H1 (cell line): ENCODE results near the gene CRYBG3. TPM values are rescaled to one million over a fixed set of nuclear protein-coding genes. Genes with fewer than 3 reads are reported as not detected.

Experiments used
- CTCF ChIA-PET: fragments of 300-600 bp; sonication (Branson Sonifier 250); formaldehyde crosslinking; loops from one replicate; lab custom pipeline; 2021; ENCODE audit not compliant: partially characterized antibody; lab: Charles Lee
- POLR2A ChIA-PET: fragments of 300-600 bp; sonication (Branson Sonifier 250); formaldehyde crosslinking; loops from one replicate; lab custom pipeline; 2021; ENCODE audit warnings: inconsistent platforms; ENCODE audit not compliant: partially characterized antibody; lab: Charles Lee
- DNase-seq, 2 experiments: peaks; one replicate each; pipeline versions ENCODE4 v3.0.0 to v3.0.0-alpha.2; 2010 to 2022; ENCODE audit warnings: low spot score in 2 of 2, low read depth in 1 of 2, mixed read lengths in 1 of 2
- FAIRE-seq: peaks from 2 replicates; lab custom pipeline; 2011; peaks lifted over from hg19 to GRCh38; lab: Jason Lieb, UNC
- H2AFZ ChIP-seq: 2 replicates; pipeline ENCODE4 v1.8.1; 2012; ENCODE audit warnings: low read length, inconsistent platforms
- H2AK5ac ChIP-seq: 2 replicates; pipeline ENCODE4 v1.6.1; 2013; ENCODE audit warnings: low read depth, low read length
- H2BK120ac ChIP-seq: replicated peaks from 2 replicates; pipeline ENCODE3; 2013; ENCODE audit warnings: low read depth, low read length, inconsistent platforms
- H2BK12ac ChIP-seq: 2 replicates; pipeline ENCODE4 v1.6.1; 2013; ENCODE audit warnings: low read depth, low read length
- H2BK15ac ChIP-seq: 2 replicates; pipeline ENCODE4 v1.6.1; 2013; ENCODE audit warnings: low read length
- H2BK20ac ChIP-seq: 2 replicates; pipeline ENCODE4 v1.6.1; 2013; ENCODE audit warnings: low read length
- H2BK5ac ChIP-seq: 2 replicates; pipeline ENCODE4 v1.6.1; 2013; ENCODE audit warnings: low read depth, low read length
- H3K14ac ChIP-seq: 2 replicates; pipeline ENCODE4 v1.6.1; 2013; ENCODE audit warnings: inconsistent platforms; ENCODE audit not compliant: insufficient read length
- H3K18ac ChIP-seq: 2 replicates; pipeline ENCODE4 v1.6.1; 2013; ENCODE audit warnings: low read length; ENCODE audit errors: extremely low read depth
- H3K23ac ChIP-seq: 2 replicates; pipeline ENCODE4 v1.6.1; 2013; ENCODE audit warnings: inconsistent platforms; ENCODE audit not compliant: insufficient read length
- H3K23me2 ChIP-seq: 2 replicates; pipeline ENCODE4 v1.6.1; 2013; ENCODE audit warnings: low read depth, low read length
- H3K27ac ChIP-seq: 2 replicates; pipeline ENCODE4 v1.6.1; 2011; ENCODE audit warnings: low read depth, low read length, inconsistent platforms
- H3K27me3 ChIP-seq, 4 experiments: replicated peaks in 1 of 4; 1 replicate in 1 of 4; 2 replicates in 3 of 4; pipeline versions ENCODE4 v1.6.1 to v1.8.1; 2011 to 2013; ENCODE audit warnings: low read length in 3 of 4, mild to moderate bottlenecking in 3 of 4, inconsistent platforms in 2 of 4, mixed read lengths in 2 of 4, moderate library complexity in 1 of 4; ENCODE audit not compliant: control insufficient read depth in 3 of 4, insufficient read depth in 3 of 4; ENCODE audit errors: extremely low read depth in 1 of 4
- H3K36me3 ChIP-seq, 4 experiments: 2 replicates each; pipeline versions ENCODE4 v1.6.1 to v1.8.1; 2011 to 2013; ENCODE audit warnings: mild to moderate bottlenecking in 4 of 4, low read length in 3 of 4, moderate library complexity in 2 of 4, control low read depth in 1 of 4, inconsistent platforms in 1 of 4; ENCODE audit not compliant: insufficient read depth in 4 of 4, control insufficient read depth in 2 of 4
- H3K4ac ChIP-seq: replicated peaks from 2 replicates; pipeline ENCODE3; 2013; ENCODE audit warnings: low read length, low read depth, mixed read lengths, inconsistent platforms; ENCODE audit not compliant: insufficient read length
- H3K4me1 ChIP-seq, 4 experiments: replicated peaks in 1 of 4; 1 replicate in 1 of 4; 2 replicates in 3 of 4; pipeline versions ENCODE4 v1.6.1 to v1.8.1; 2011 to 2013; ENCODE audit warnings: low read length in 3 of 4, inconsistent platforms in 2 of 4, mixed read lengths in 1 of 4; ENCODE audit not compliant: insufficient read depth in 4 of 4, control insufficient read depth in 3 of 4
- H3K4me2 ChIP-seq, 2 experiments: 2 replicates each; pipeline versions ENCODE4 v1.6.1 to v1.8.1; 2011 to 2013; ENCODE audit warnings: low read depth in 2 of 2, low read length in 2 of 2, control low read depth in 1 of 2, inconsistent platforms in 1 of 2, mild to moderate bottlenecking in 1 of 2; ENCODE audit not compliant: insufficient read depth in 1 of 2
- H3K4me3 ChIP-seq, 4 experiments: fragments of 200-600, 300-600 bp in 1 of 4; sonication (generic), shearing (Covaris generic), sonication (Bioruptor Twin) in 1 of 4; 2 replicates each; pipeline versions ENCODE4 v1.5.1 to v1.8.1; 2011 to 2016; ENCODE audit warnings: low read length in 4 of 4, low read depth in 3 of 4, control low read depth in 2 of 4, inconsistent platforms in 2 of 4, mild to moderate bottlenecking in 2 of 4, mixed read lengths in 1 of 4, moderate library complexity in 1 of 4; ENCODE audit not compliant: insufficient read depth in 2 of 4; ENCODE audit errors: extremely low read depth in 1 of 4
- H3K56ac ChIP-seq: replicated peaks from 2 replicates; pipeline ENCODE3; 2013; ENCODE audit warnings: low read depth, mild to moderate bottlenecking, mixed read lengths, low read length, inconsistent platforms; ENCODE audit not compliant: insufficient read length
- H3K79me1 ChIP-seq: 2 replicates; pipeline ENCODE4 v1.6.1; 2013; ENCODE audit warnings: low read depth, low read length, control low read depth
- H3K79me2 ChIP-seq, 2 experiments: 2 replicates each; pipeline versions ENCODE4 v1.6.1 to v1.8.1; 2012 to 2013; ENCODE audit warnings: low read length in 2 of 2, mild to moderate bottlenecking in 2 of 2, inconsistent platforms in 1 of 2; ENCODE audit not compliant: insufficient read depth in 2 of 2, control insufficient read depth in 1 of 2
- H3K9ac ChIP-seq, 4 experiments: replicated peaks in 1 of 4; 1 replicate in 1 of 4; 2 replicates in 3 of 4; pipeline versions ENCODE4 v1.6.1 to v1.8.1; 2011 to 2013; ENCODE audit warnings: low read depth in 3 of 4, low read length in 3 of 4, control low read depth in 2 of 4, mild to moderate bottlenecking in 2 of 4, moderate library complexity in 2 of 4, inconsistent platforms in 1 of 4; ENCODE audit errors: extremely low read depth in 1 of 4
- H3K9me3 ChIP-seq, 2 experiments: 2 replicates each; pipeline versions ENCODE4 v1.6.1 to v1.8.1; 2012 to 2013; ENCODE audit warnings: mild to moderate bottlenecking in 2 of 2, moderate library complexity in 2 of 2, control low read depth in 1 of 2, inconsistent platforms in 1 of 2, low read depth in 1 of 2, low read length in 1 of 2, mixed read lengths in 1 of 2; ENCODE audit not compliant: insufficient read depth in 2 of 2
- H4K20me1 ChIP-seq, 2 experiments: replicated peaks in 1 of 2; 2 replicates each; pipeline versions ENCODE3 to v1.8.1; 2011 to 2013; ENCODE audit warnings: inconsistent platforms in 2 of 2, low read length in 2 of 2, mild to moderate bottlenecking in 1 of 2; ENCODE audit not compliant: insufficient read depth in 2 of 2, control insufficient read depth in 1 of 2
- H4K5ac ChIP-seq: 2 replicates; pipeline ENCODE4 v1.6.1; 2013; ENCODE audit warnings: low read length, low read depth, mixed read lengths, inconsistent platforms; ENCODE audit not compliant: insufficient read length
- H4K8ac ChIP-seq: 2 replicates; pipeline ENCODE4 v1.8.0; 2013; ENCODE audit warnings: mild to moderate bottlenecking, moderate library complexity, low read length, inconsistent platforms; ENCODE audit not compliant: insufficient read depth; ENCODE audit errors: extremely low read depth
- H4K91ac ChIP-seq: replicated peaks from 2 replicates; pipeline ENCODE3; 2013; ENCODE audit warnings: low read length, mixed read lengths, inconsistent platforms; ENCODE audit not compliant: insufficient read length
- ASH2L ChIP-seq: fragments of 200-600, 300-600 bp; sonication (generic); IDR thresholded peaks from one replicate; pipeline ENCODE4 v1.7.1; 2017; ENCODE audit warnings: low read length
- E2F6 ChIP-seq: IDR thresholded peaks from 2 replicates; pipeline ENCODE4 v1.6.1; 2012; ENCODE audit warnings: inconsistent platforms
- EP300 ChIP-seq, 2 experiments: IDR thresholded peaks; 1 replicate in 1 of 2; 2 replicates in 1 of 2; pipeline ENCODE4 v1.6.1; 2011 to 2012; ENCODE audit warnings: low read depth in 2 of 2, low read length in 2 of 2, mild to moderate bottlenecking in 2 of 2, borderline replicate concordance in 1 of 2, inconsistent platforms in 1 of 2, moderate library complexity in 1 of 2
- HDAC2 ChIP-seq, 2 experiments: fragments of 300-600 bp in 1 of 2; sonication (generic) in 1 of 2; IDR thresholded peaks; 2 replicates each; pipeline ENCODE4 v1.6.1; 2011 to 2012; ENCODE audit warnings: low read depth in 2 of 2, low read length in 2 of 2, mild to moderate bottlenecking in 2 of 2, moderate library complexity in 2 of 2, borderline replicate concordance in 1 of 2, inconsistent platforms in 1 of 2
- KDM1A ChIP-seq: fragments of 200-600, 300-600 bp; sonication (generic); IDR thresholded peaks from 2 replicates; pipeline ENCODE4 v1.7.1; 2016; ENCODE audit warnings: mild to moderate bottlenecking, low read length, borderline replicate concordance
- KDM5A ChIP-seq: fragments of 200-600 bp; IDR thresholded peaks from 2 replicates; pipeline ENCODE4 v1.7.1; 2012; ENCODE audit warnings: mild to moderate bottlenecking, low read length, inconsistent platforms, mixed read lengths
- PHF8 ChIP-seq: fragments of 200-600 bp; sonication (generic); conservative IDR thresholded peaks from 2 replicates; pipeline ENCODE4 v1.7.1; 2012; ENCODE audit warnings: low read depth, mild to moderate bottlenecking, inconsistent platforms, low read length, moderate library complexity
- TAF7 ChIP-seq: optimal IDR thresholded peaks from 2 replicates; pipeline ENCODE3; 2011; ENCODE audit warnings: low read depth, mild to moderate bottlenecking, inconsistent platforms, low read length, moderate library complexity, borderline replicate concordance
- TCF12 ChIP-seq: IDR thresholded peaks from 2 replicates; pipeline ENCODE4 v1.6.1; 2011; ENCODE audit warnings: low read depth, mild to moderate bottlenecking, low read length
- YY1 ChIP-seq: IDR thresholded peaks from 2 replicates; pipeline ENCODE4 v1.6.1; 2011; ENCODE audit warnings: low read depth, mild to moderate bottlenecking, low read length
- WGBS, 2 experiments: shearing (Covaris generic) in 1 of 2; methylation state at CpG; one replicate each; pipeline versions ENCODE4 v1.1.6 to v1.1.7; 2013 to 2015; ENCODE audit warnings: low lambda C conversion rate in 2 of 2, mixed read lengths in 2 of 2, inconsistent platforms in 1 of 2, low coverage in 1 of 2, missing lambda C conversion rate in 1 of 2; ENCODE audit not compliant: insufficient replicate concordance in 2 of 2, insufficient coverage in 1 of 2, insufficient read length in 1 of 2; ENCODE audit errors: extremely low coverage in 1 of 2, missing lambda C conversion rate in 1 of 2; 5-methylcytosine and 5-hydroxymethylcytosine counted together
- polyA plus RNA-seq, 7 experiments: library from polyadenylated mRNA; depleted of rRNA in 3 of 7; stranded (reverse) in 5 of 7; unstranded in 2 of 7; fragments of >200 nt in 5 of 7; fragments of 200-250 nt in 2 of 7; gene quantifications; 1 replicate in 5 of 7; 2 replicates in 1 of 7; 4 replicates in 1 of 7; pipeline versions ENCODE4 v1.2.1 to v1.2.3, GENCODE V29; 2011 to 2013; ENCODE audit warnings: missing spikeins in 2 of 7, mixed read lengths in 2 of 7
- total RNA-seq: library from RNA; stranded (reverse); fragmentation: NEBNext Ultra II Directional; extraction: Animal tissue kit (Norgen Biotek cat#: 25700); gene quantifications from 2 replicates; pipeline ENCODE4 v1.2.1, GENCODE V29; 2021

The CRYBG3 gene
- total and polyA plus RNA-seq, 2 of the 8 experiments (the other 6 are each of a cell fraction or from before 2014, with no cell fraction given): 2.1 to 8.0 TPM

- no peaks in the 10 kb centered on the region for H3K79me1 ChIP-seq
- H4K91ac ChIP-seq: no peak overlapping the region
- DNase-seq: no peak
- no peak overlapping the region for H3K4me3 ChIP-seq
- peak overlapping the region in 1 of 4 experiments; percentile 49; a peak in 1 of 7 replicates for H3K9ac ChIP-seq
- H2AFZ ChIP-seq: no peak overlapping the region
- ChIA-PET POLR2A (interaction anchor here (1.0 kb wide), 1 partner anchor 90 kb away, joined by 3 read pairs; no protein-coding TSS in a partner anchor), CTCF (interaction anchor here (1.0 to 1.6 kb wide), 2 partner anchors 10 to 23 kb away, joined by 4 to 5 read pairs; no protein-coding TSS in a partner anchor)
- no peak overlapping the region for H3K4me2 ChIP-seq
- no peaks in the 10 kb centered on the region for H3K27me3 ChIP-seq
- no peak overlapping the region for H2AK5ac ChIP-seq
- no peaks in the 10 kb centered on the region; a peak in 1 of 8 replicates for H3K36me3 ChIP-seq
- H3K4ac ChIP-seq: no peak overlapping the region
- H3K18ac ChIP-seq: no peak overlapping the region
- no peak overlapping the region for H3K23ac ChIP-seq
- 89% methylated on average over 3 of the region's 3 CpGs; no CpG with 5 or more reads in 1 of the 2 experiments for WGBS, 2 experiments
- no peak overlapping the region for H4K5ac ChIP-seq
- no peak overlapping the region for H4K8ac ChIP-seq
- no peak overlapping the region for H3K27ac ChIP-seq
- no peak overlapping the region for H2BK120ac ChIP-seq
- H3K4me1 ChIP-seq: peaks cover 0 to 4% (median 2%) of the 10 kb centered on the region in 4 experiments; a peak in 1 of 7 replicates
- H3K14ac ChIP-seq: no peak overlapping the region
- TF ChIP-seq EP300 (IDR thresholded peaks at IDR 0.05; ENCODE audit: borderline replicate concordance in 1 of 2, low read depth in 2 of 2, low read length in 2 of 2): no peak
- no peak for TF ChIP-seq KDM5A
- TF ChIP-seq TCF12: no peak
- no peak for TF ChIP-seq PHF8
- no peak for TF ChIP-seq YY1
- TF ChIP-seq E2F6: no peak
- no peak for TF ChIP-seq ASH2L
- no peak for TF ChIP-seq HDAC2 (IDR thresholded peaks at IDR 0.05; ENCODE audit: borderline replicate concordance in 1 of 2, low read depth in 2 of 2, low read length in 2 of 2)
- TF ChIP-seq KDM1A: no peak
- no peak for TF ChIP-seq TAF7
- TF ChIP-seq, all 59 proteins: peak for 0
- H2BK20ac ChIP-seq: no peak overlapping the region
- H3K79me2 ChIP-seq: no peaks in the 10 kb centered on the region
- H2BK5ac ChIP-seq: no peak overlapping the region
- no peaks in the 10 kb centered on the region for H4K20me1 ChIP-seq
- H3K56ac ChIP-seq: no peak overlapping the region
- FAIRE-seq: no peak
- no peak overlapping the region for H2BK12ac ChIP-seq
- no peaks in the 10 kb centered on the region for H3K9me3 ChIP-seq
- no peak overlapping the region for H2BK15ac ChIP-seq
- no peaks in the 10 kb centered on the region for H3K23me2 ChIP-seq
Measured at GRCh38 chr3:97895216-97895615, 73.4 kb downstream of the CRYBG3 start.
